Glomerular visceral epithelial cell (primary cell): ENCODE results near the gene ESR1.
"Not testable (repeated sequence)": the region's sequence is repeated elsewhere in the genome, so short reads cannot be mapped to it uniquely, and the experiment has no call there.

Experiments used
- DNase-seq: peaks from one replicate; pipeline ENCODE4 v3.0.0-alpha.2; 2016; ENCODE audit errors: extremely low spot score

Gene ESR1

GRCh38 chr6:151988199-151988598 lies 180.7 kb downstream of the ESR1 start:
- DNase-seq = not testable (repeated sequence)

- DNase-seq = no peak
Measured at GRCh38 chr6:151992091-151992490, 184.6 kb downstream of the ESR1 start.

GRCh38 chr6:151993364-151993763 lies 185.9 kb downstream of the ESR1 start:
- no peak for DNase-seq

- no peak for DNase-seq
Measured at GRCh38 chr6:151998784-151999183, 191.3 kb downstream of the ESR1 start.

- no peak for DNase-seq
Measured at GRCh38 chr6:151999194-151999593, 191.7 kb downstream of the ESR1 start.

- DNase-seq = no peak
Measured at GRCh38 chr6:152001408-152001807, 193.9 kb downstream of the ESR1 start.

- DNase-seq = no peak
Measured at GRCh38 chr6:152002306-152002705, 194.8 kb downstream of the ESR1 start.

GRCh38 chr6:152004036-152004566 lies 196.6 kb downstream of the ESR1 start:
- no peak for DNase-seq

GRCh38 chr6:152004896-152005295 lies 197.4 kb downstream of the ESR1 start:
- DNase-seq = no peak

GRCh38 chr6:152008779-152009178 lies 201.3 kb downstream of the ESR1 start:
- no peak for DNase-seq

- DNase-seq = no peak
Measured at GRCh38 chr6:152012227-152012626, 204.7 kb downstream of the ESR1 start.

GRCh38 chr6:152018876-152019275 lies 211.4 kb downstream of the ESR1 start:
- no peak for DNase-seq

- no peak for DNase-seq
Measured at GRCh38 chr6:152022303-152022702, 214.8 kb downstream of the ESR1 start.

- no peak for DNase-seq
Measured at GRCh38 chr6:152023613-152024012, 216.1 kb downstream of the ESR1 start.

- no peak for DNase-seq
Measured at GRCh38 chr6:152026291-152026690, 218.8 kb downstream of the ESR1 start.

- DNase-seq = not testable (repeated sequence)
Measured at GRCh38 chr6:152026744-152027143, 219.3 kb downstream of the ESR1 start.

- not testable (repeated sequence) for DNase-seq
Measured at GRCh38 chr6:152033765-152034164, 226.3 kb downstream of the ESR1 start.

- no peak for DNase-seq
Measured at GRCh38 chr6:152034631-152035030, 227.1 kb downstream of the ESR1 start.

- no peak for DNase-seq
Measured at GRCh38 chr6:152046118-152046517, 238.6 kb downstream of the ESR1 start.

GRCh38 chr6:152048921-152049320 lies 241.4 kb downstream of the ESR1 start:
- no peak for DNase-seq

- no peak for DNase-seq
Measured at GRCh38 chr6:152049502-152049901, 242.0 kb downstream of the ESR1 start.

GRCh38 chr6:152050451-152051195 lies 243.1 kb downstream of the ESR1 start:
- DNase-seq = no peak

- no peak for DNase-seq
Measured at GRCh38 chr6:152052061-152052460, 244.6 kb downstream of the ESR1 start.

GRCh38 chr6:152053332-152053731 lies 245.8 kb downstream of the ESR1 start:
- DNase-seq = no peak
